GM11168 (cell line): Measurements from ENCODE around the gene LGALS13.

Source experiments
- in situ Hi-C: fragments of 300-500 bp; cut with MboI; formaldehyde crosslinking; loops from one replicate; pipeline ENCODE4 v1.12.0; 2022; ENCODE audit warnings: low sequenced_read_pairs; ENCODE audit not compliant: unreplicated experiment

LGALS13 gene

GRCh38 chr19:39602224-39602623 is at the start of gene LGALS13:
Gene LGALS13 (plus strand): TSS chr19:39602524. CDS start chr19:39602569, 45 bp downstream.
- in situ Hi-C loops, result no loop called here

GRCh38 chr19:39553082-39553652 is 49.2 kb upstream of the LGALS13 start:
- in situ Hi-C loops, result no loop called here

GRCh38 chr19:39554701-39555311 is 47.5 kb upstream of the LGALS13 start:
- in situ Hi-C loops, result no loop called here

GRCh38 chr19:39555883-39556282 is 46.4 kb upstream of the LGALS13 start:
- in situ Hi-C loops, result no loop called here

- in situ Hi-C loops, result no loop called here
Observed at GRCh38 chr19:39557811-39558623, 44.3 kb upstream of the LGALS13 start.

GRCh38 chr19:39558624-39559117 is 43.7 kb upstream of the LGALS13 start:
- in situ Hi-C loops, result no loop called here

GRCh38 chr19:39563408-39563807 is 38.9 kb upstream of the LGALS13 start:
- in situ Hi-C loops, result no loop called here

- in situ Hi-C loops, result no loop called here
Observed at GRCh38 chr19:39566064-39566463, 36.3 kb upstream of the LGALS13 start.

GRCh38 chr19:39568604-39569003 is 33.7 kb upstream of the LGALS13 start:
- in situ Hi-C loops, result no loop called here

GRCh38 chr19:39582442-39582841 is 19.9 kb upstream of the LGALS13 start:
- in situ Hi-C loops, result no loop called here

GRCh38 chr19:39582891-39583625 is 19.3 kb upstream of the LGALS13 start:
- in situ Hi-C loops, result no loop called here

- in situ Hi-C loops, result no loop called here
Observed at GRCh38 chr19:39587496-39587895, 14.8 kb upstream of the LGALS13 start.

GRCh38 chr19:39588066-39588465 is 14.3 kb upstream of the LGALS13 start:
- in situ Hi-C loops, result no loop called here

- in situ Hi-C loops, result no loop called here
Observed at GRCh38 chr19:39590265-39590664, 12.1 kb upstream of the LGALS13 start.

GRCh38 chr19:39592381-39592780 is 9.9 kb upstream of the LGALS13 start:
- in situ Hi-C loops, result no loop called here

- in situ Hi-C loops, result no loop called here
Observed at GRCh38 chr19:39595950-39596349, 6.4 kb upstream of the LGALS13 start.

- in situ Hi-C loops, result no loop called here
Observed at GRCh38 chr19:39596911-39597310, 5.4 kb upstream of the LGALS13 start.

GRCh38 chr19:39599116-39599515 is 3.2 kb upstream of the LGALS13 start:
- in situ Hi-C loops, result no loop called here

GRCh38 chr19:39603825-39604224 is 1.5 kb downstream of the LGALS13 start:
- in situ Hi-C loops, result no loop called here

- in situ Hi-C loops, result no loop called here
Observed at GRCh38 chr19:39607021-39607420, 4.7 kb downstream of the LGALS13 start.

GRCh38 chr19:39607561-39607960 is 5.2 kb downstream of the LGALS13 start:
- in situ Hi-C loops, result no loop called here
